H1 (cell line): ENCODE results near the gene NSUN4. TPM values are rescaled to one million over a fixed set of nuclear protein-coding genes. Genes with fewer than 3 reads are reported as not detected.

ENCODE experiments used
- CTBP2 ChIP-seq: IDR thresholded peaks from 2 replicates; pipeline ENCODE4 v1.7.0; 2011; ENCODE audit warnings: borderline replicate concordance, mild to moderate bottlenecking, moderate library complexity, mixed read lengths, low read length; ENCODE audit not compliant: insufficient read depth, insufficient read length
- FOSL1 ChIP-seq: IDR thresholded peaks from 2 replicates; pipeline ENCODE4 v1.6.1; 2011; ENCODE audit warnings: mild to moderate bottlenecking, low read depth, low read length, moderate library complexity; ENCODE audit not compliant: insufficient read depth
- RFX5 ChIP-seq: IDR thresholded peaks from 2 replicates; pipeline ENCODE4 v1.6.1; 2011; ENCODE audit warnings: low read depth, low read length, improper control_type of control experiment, borderline replicate concordance
- polyA plus RNA-seq, 7 experiments: library from polyadenylated mRNA; depleted of rRNA in 3 of 7; stranded (reverse) in 5 of 7; unstranded in 2 of 7; fragments of >200 nt in 5 of 7; fragments of 200-250 nt in 2 of 7; gene quantifications; 1 replicate in 5 of 7; 2 replicates in 1 of 7; 4 replicates in 1 of 7; pipeline versions ENCODE4 v1.2.1 to v1.2.3, GENCODE V29; 2011 to 2013; ENCODE audit warnings: missing spikeins in 2 of 7, mixed read lengths in 2 of 7
- total RNA-seq: library from RNA; stranded (reverse); fragmentation: NEBNext Ultra II Directional; extraction: Animal tissue kit (Norgen Biotek cat#: 25700); gene quantifications from 2 replicates; pipeline ENCODE4 v1.2.1, GENCODE V29; 2021
- TF ChIP-seq, protein P1 (sequence below), 3 experiments: IDR thresholded peaks; 1 replicate in 2 of 3; 2 replicates in 1 of 3; pipeline versions ENCODE4 v1.5.1 to v1.6.1; 2011; ENCODE audit warnings: low read length in 3 of 3, mild to moderate bottlenecking in 3 of 3, inconsistent platforms in 2 of 3, low read depth in 1 of 3, moderate library complexity in 1 of 3; ENCODE audit not compliant: insufficient read depth in 1 of 3; ENCODE audit errors: control extremely low read depth in 1 of 3

NSUN4 gene
- total and polyA plus RNA-seq, 2 of the 8 experiments (the other 6 are each of a cell fraction or from before 2014, with no cell fraction given) = 9.7 to 15.7 TPM

DNA sequence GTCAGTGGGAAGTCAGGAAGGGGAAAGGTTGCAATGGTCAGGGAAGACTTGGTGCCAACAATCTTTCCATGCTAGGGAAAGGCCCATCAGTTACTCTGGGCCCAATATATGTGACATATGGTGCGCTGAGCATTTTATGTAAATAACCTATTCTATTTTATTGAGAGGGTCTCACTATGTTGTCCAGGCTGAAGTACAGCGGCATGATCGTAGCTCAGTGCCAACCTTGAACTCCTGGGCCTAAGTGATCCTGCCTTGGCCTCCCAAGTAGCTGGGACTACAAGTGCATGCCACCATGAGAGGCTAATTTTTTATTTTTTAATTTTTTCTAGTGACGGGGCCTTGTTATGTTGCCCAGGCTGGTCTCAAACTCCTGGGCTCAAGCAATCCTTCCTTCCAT, 30.3 kb upstream of the NSUN4 start (continued):
- no peak for TF ChIP-seq FOSL1
- TF ChIP-seq, protein P1, sequence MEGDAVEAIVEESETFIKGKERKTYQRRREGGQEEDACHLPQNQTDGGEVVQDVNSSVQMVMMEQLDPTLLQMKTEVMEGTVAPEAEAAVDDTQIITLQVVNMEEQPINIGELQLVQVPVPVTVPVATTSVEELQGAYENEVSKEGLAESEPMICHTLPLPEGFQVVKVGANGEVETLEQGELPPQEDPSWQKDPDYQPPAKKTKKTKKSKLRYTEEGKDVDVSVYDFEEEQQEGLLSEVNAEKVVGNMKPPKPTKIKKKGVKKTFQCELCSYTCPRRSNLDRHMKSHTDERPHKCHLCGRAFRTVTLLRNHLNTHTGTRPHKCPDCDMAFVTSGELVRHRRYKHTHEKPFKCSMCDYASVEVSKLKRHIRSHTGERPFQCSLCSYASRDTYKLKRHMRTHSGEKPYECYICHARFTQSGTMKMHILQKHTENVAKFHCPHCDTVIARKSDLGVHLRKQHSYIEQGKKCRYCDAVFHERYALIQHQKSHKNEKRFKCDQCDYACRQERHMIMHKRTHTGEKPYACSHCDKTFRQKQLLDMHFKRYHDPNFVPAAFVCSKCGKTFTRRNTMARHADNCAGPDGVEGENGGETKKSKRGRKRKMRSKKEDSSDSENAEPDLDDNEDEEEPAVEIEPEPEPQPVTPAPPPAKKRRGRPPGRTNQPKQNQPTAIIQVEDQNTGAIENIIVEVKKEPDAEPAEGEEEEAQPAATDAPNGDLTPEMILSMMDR (IDR thresholded peaks at IDR 0.05; ENCODE audit: control extremely low read depth in 1 of 3, insufficient read depth in 1 of 3, low read depth in 1 of 3, low read length in 3 of 3) = no peak
- no peak for TF ChIP-seq RFX5
- no peak for TF ChIP-seq CTBP2
